Activated CD4-positive, alpha-beta T cell treated with anti-CD3 and anti-CD28 coated beads, Interleukin-2, Interleukin-6, amounts not matched to agents 100 ng/mL and 50 ng/mL, durations not matched to agents 16 hours and 8 hours (primary cell): ENCODE data around the gene RGS1.

Experiments
- DNase-seq: peaks from one replicate; pipeline ENCODE4 v3.0.0-alpha.2; 2020

The RGS1 gene

DNA sequence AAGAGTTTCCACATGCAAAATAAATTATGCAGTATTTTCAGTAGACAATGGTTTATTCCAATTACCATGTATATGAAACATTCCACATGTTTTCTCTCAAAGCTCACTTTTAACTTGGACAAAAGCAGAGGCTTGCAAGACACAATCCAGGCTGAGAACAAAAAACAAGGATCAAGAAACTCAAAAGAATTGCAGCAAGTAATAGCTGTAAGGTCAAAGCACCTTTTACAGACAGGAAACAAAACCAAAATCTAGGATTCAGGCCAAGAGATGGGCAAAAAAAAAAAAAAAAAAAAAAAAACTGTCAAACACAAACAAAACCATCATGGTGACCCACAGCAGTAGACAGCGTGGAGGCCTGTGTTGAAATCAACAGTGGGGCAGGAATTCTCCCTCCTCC is 9.3 kb downstream of the RGS1 start:
- no peak for DNase-seq

- no peak for DNase-seq
Observed at GRCh38 chr1:192587386-192588266, 12.1 kb downstream of the RGS1 start.

DNA sequence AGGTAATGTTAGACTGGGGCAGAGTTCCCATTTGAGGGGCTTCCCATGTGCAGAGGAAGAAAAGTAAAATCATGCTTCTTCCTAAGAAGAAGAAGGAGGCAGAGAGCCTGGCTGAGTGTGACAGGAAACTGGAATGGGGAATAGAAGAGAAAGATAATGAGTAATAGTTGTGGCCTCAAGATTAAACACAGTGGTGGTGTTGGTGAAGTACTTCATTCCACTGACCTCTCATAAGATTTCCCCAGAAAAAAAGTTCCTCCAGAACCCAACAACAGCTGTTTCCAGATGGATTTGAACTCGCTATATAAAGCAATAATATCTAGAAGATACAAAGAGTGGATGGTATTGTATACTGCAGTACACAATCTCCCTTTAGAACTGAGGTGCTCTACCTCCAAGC is 13.0 kb downstream of the RGS1 start:
- no peak for DNase-seq

DNA sequence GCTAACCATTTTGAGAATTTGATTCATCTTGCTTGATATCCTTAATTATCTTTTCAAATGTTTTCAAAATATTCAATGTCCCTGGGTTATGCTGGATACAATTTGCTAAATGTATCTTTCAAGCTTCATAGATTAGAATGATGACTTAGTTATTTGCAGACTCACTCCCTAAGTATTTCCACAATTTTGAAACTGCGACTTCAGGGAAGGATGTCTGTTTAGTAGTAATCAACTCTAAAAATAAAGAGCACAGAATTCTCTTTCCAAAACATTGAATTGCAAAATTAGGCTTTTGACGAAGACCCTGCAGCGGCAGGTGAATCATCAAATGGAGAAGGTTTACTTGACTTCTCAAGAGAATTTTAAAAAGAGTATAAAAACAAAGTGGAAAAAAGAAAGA is 14.2 kb downstream of the RGS1 start:
- no peak for DNase-seq

GRCh38 chr1:192592517-192592916 is 16.9 kb downstream of the RGS1 start:
- no peak for DNase-seq

DNA sequence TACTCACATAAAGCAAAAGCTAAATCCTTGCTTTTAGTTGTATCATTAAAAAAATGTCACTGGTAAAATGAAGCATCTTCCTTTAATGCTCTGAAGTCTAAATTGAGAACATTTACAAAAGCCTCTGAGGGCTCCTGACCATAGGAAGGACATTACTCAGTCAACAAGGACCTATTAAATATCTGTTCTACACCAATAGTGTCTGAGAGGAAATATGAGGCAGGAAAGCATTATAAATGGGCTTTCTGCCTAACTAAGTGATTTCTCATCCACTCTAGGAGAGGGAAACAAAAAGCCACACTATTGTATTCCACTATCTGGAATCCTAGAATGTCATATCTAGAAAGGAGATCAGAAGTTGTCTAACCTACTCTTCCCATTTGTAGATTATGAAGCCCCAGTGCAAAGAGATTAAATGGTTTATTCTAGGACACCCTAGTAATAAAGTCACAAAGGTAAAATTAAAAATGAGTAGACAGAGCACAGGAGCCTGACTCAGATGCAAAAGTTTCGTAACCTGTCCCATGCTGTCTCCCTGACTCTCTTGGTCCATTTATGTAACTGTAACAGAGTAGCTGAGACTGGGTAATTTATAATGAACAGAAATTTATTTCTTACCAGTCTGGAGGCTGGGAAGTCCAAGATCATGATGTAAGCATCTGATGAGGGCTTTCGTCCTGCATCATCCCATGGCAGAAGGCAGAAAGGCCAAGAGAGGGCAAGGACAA is 17.6 kb downstream of the RGS1 start:
- no peak for DNase-seq

DNA sequence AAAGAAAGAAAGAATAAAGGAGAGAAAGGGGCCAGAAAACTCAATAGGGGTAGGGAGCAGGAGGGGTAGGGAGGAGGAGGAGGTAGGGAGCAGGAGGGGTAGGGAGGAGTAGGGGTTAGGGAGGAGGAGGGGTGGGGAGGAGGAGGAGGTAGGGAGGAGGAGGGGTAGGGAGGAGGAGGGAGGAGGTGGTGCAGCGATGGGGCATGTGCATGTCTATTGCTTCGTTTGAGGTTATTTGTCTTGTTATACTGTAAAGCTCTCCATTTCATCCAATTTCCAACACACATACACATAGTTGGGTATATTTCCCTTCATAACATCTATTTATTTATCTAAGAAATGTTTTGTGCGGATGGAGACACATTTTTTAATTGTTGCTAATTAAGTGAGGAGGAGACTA is 19.7 kb downstream of the RGS1 start:
- DNase-seq: no peak

DNA sequence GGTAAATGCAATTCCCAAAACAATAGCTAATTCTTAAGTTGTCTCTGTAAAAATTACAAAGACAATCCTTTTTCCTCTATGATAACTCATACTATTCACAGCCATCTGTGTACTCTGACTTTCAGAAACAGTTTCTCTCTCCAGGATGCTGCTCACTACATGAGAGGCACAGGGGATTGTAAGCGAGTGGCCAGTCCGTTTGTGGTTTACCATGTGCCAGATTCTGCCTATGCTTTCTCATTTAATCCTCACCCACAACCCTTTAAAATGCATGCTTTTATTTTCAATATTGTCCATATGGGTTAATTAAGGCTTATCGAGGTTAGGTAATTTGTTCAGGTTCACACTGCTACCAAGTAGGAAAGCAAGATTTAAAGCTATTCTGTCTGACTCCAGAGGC is 23.0 kb downstream of the RGS1 start:
- no peak for DNase-seq

DNA sequence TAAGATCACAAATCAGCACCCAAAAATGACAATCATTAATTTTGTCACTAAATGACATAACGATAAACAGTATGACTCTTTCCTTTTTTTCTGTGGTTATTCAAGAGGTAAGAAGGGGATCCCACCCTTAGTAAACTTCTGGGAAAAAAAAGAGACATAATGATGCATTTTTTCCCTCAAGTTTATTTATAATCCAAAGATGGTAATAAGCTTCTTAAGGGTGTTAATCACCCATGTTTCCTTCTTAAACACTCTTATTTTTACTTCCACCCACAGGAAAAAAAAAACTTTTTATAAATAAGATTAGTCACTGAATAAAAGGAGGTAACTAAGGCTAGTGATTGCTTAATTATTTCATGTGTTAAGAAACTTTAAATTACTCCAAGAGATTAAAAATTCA is 24.7 kb downstream of the RGS1 start:
- no peak for DNase-seq

DNA sequence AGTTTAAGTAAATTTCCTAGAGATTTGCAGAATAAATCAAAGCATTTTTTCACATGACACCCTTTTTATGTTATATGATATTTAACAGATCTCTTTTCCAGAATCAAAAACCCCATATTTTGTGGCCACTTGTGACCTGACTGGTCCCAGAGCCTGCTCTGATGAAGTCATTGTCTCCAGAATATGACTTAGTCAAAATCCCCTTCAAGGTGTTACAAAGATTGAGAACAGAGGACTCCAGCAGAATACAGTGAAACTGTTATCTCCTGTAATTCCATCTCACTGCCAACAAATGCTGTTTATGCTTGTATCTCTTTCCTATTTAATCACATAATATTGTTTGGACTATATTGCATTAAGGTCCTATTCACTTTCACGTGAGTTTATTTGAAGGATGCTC is 25.6 kb downstream of the RGS1 start:
- DNase-seq: peak; percentile 49

- no peak for DNase-seq
Observed at GRCh38 chr1:192601567-192601966, 26.0 kb downstream of the RGS1 start.

GRCh38 chr1:192602757-192603156 is 27.2 kb downstream of the RGS1 start:
- DNase-seq: no peak

DNA sequence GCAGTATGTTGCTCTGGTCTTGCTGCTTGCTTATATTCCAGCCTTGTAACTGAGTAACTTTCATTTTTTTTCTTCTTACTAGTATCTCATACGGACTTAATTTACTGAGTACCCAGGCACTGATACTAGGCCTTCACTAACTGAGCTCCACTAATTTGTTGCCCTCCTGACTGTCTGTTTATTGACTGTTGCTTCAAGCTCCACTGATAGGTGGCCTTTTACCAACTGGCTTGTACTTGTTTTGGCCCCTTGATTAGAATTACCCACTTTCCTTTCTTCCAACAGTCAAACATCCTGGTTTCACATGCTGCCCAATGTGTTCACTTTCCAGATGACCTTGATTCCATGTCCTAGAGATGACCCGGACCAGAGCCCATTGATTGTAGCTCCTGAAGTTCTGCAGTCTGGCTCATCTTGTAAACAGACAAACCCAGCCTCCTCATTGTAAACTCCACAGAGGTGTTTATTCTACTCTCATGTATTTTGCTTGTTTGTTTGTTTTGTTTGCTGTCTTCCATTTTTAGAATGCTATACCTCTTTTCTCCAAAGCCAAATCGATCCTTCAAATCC is 27.7 kb downstream of the RGS1 start:
- no peak for DNase-seq

- no peak for DNase-seq
Observed at GRCh38 chr1:192604979-192605620, 29.5 kb downstream of the RGS1 start.

- DNase-seq: no peak
Observed at GRCh38 chr1:192608671-192609070, 33.1 kb downstream of the RGS1 start.

- peak; percentile 80 for DNase-seq
Observed at GRCh38 chr1:192609110-192610079, 33.8 kb downstream of the RGS1 start.

DNA sequence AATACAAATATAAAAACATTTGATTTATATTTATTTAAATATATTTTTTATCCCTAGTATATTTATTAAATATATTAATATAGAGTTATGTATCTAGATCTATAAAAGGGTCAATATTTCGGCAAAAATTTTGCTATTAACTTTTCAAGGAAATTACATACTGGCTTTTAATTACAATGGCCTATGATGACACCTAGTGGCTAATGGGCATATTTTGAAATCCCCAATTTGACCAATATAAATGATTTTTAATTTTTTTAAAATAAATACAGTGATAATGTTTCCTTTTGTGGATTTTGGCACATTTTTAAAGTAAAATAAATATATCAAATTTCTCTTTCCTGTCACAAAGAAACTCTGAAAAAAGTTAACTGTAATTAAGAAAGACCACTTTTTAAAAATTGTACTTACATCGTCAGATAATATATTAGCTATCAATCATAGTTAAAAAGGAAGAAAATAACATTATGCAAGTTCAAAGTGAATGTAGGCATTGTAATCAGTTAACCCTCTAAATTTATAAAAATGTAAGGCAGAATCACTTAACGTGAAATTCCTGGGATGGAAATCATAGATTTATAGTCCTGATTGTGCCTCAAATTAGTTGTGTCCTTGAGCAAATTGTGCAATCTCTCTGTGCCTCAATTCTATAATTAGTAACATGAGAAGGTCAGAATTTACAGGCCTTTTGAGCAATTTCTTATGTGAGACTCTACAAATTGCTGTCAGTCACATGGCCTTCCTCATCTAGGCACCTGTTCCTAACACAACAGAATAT is 34.7 kb downstream of the RGS1 start:
- peak; percentile 40 for DNase-seq

GRCh38 chr1:192615055-192615454 is 39.5 kb downstream of the RGS1 start:
- no peak for DNase-seq

- DNase-seq: no peak
Observed at GRCh38 chr1:192620071-192620635, 44.6 kb downstream of the RGS1 start.

GRCh38 chr1:192626366-192627179 is 51.0 kb downstream of the RGS1 start:
- no peak for DNase-seq
